B cell (primary cell): ENCODE data around the gene PYGL.

Source experiments
- CTCF ChIP-seq: fragments of 200-600 bp; IDR thresholded peaks from one replicate; pipeline ENCODE4 v1.8.0; 2022; ENCODE audit warnings: antibody characterized with exemption, mild to moderate bottlenecking
- EZH2 ChIP-seq: IDR thresholded peaks from 2 replicates; pipeline ENCODE4 v1.6.1; 2012; ENCODE audit warnings: borderline replicate concordance, low read depth, mild to moderate bottlenecking, moderate library complexity, low read length; ENCODE audit not compliant: insufficient read depth, poor library complexity, severe bottlenecking

- no peak for TF ChIP-seq CTCF
- no peak for TF ChIP-seq EZH2
These were observed 7.0 kb downstream of the PYGL start for GRCh38 chr14:50937325-50937724.
